Mesodermal cell (in vitro differentiated cells): ENCODE measurements around the gene EGFL7.

ENCODE experiments used
- H3K27ac ChIP-seq: 2 replicates; pipeline ENCODE4 v1.7.0; 2013; ENCODE audit warnings: mild to moderate bottlenecking, low read depth, low read length, moderate library complexity; ENCODE audit not compliant: severe bottlenecking
- H3K36me3 ChIP-seq: 2 replicates; pipeline ENCODE4 v1.7.1; 2013; ENCODE audit warnings: mild to moderate bottlenecking, low read length, moderate library complexity; ENCODE audit not compliant: control insufficient read depth, insufficient read depth
- H3K4me1 ChIP-seq: one replicate; pipeline ENCODE4 v1.7.1; 2013; ENCODE audit warnings: mild to moderate bottlenecking, low read length; ENCODE audit not compliant: insufficient read depth, control insufficient read depth, poor library complexity, severe bottlenecking
- H3K4me3 ChIP-seq: 2 replicates; pipeline ENCODE4 v1.7.0; 2013; ENCODE audit warnings: low read length, control low read depth, mild to moderate bottlenecking; ENCODE audit not compliant: insufficient read depth, poor library complexity, severe bottlenecking; ENCODE audit errors: extremely low read depth
- H3K9me3 ChIP-seq: 2 replicates; pipeline ENCODE4 v1.7.1; 2013; ENCODE audit warnings: mild to moderate bottlenecking, low read length, moderate library complexity; ENCODE audit not compliant: control insufficient read depth
- WGBS, 2 experiments: methylation state at CpG; one replicate each; pipeline ENCODE4 v1.1.5; 2013; ENCODE audit warnings: missing lambda C conversion rate in 2 of 2; ENCODE audit not compliant: insufficient coverage in 2 of 2; 5-methylcytosine and 5-hydroxymethylcytosine counted together

The EGFL7 gene

DNA sequence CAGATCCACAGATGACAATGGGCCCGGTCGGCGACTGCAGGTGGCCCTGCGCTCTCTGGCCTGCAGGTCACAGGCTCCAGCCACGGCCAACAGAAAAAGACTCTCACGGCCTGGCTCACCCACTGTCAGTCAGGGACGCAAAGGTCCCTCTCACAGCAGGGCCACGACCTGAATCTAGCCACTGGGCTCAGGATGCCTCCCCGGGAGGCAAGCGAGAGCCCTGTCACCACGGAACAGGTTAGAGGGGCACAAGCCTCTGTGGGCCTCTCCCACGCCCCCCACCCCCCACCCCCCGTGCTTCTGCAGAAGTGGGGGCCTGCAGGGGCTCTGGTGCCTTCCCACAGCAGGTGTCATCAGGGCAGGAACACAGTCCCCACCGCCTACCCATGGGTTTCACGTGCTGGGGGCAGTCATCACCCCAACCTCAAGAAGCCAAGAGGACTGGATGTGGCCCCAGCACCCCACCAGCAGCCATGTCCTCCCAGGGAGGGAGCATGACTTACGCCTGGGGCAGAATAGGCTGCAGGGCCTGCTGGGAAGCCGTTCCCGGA lies 17.3 kb upstream of the EGFL7 start:
- Histone ChIP-seq H3K4me1 (peaks cover 20% of the 10 kb centered on the region), H3K27ac (peak overlapping the region; percentile 67), H3K36me3 (no peaks in the 10 kb centered on the region), H3K4me3 (no peak overlapping the region), H3K9me3 (no peaks in the 10 kb centered on the region)
- 94% methylated on average over 15 to 16 of the region's 18 CpGs for WGBS, 2 experiments

DNA sequence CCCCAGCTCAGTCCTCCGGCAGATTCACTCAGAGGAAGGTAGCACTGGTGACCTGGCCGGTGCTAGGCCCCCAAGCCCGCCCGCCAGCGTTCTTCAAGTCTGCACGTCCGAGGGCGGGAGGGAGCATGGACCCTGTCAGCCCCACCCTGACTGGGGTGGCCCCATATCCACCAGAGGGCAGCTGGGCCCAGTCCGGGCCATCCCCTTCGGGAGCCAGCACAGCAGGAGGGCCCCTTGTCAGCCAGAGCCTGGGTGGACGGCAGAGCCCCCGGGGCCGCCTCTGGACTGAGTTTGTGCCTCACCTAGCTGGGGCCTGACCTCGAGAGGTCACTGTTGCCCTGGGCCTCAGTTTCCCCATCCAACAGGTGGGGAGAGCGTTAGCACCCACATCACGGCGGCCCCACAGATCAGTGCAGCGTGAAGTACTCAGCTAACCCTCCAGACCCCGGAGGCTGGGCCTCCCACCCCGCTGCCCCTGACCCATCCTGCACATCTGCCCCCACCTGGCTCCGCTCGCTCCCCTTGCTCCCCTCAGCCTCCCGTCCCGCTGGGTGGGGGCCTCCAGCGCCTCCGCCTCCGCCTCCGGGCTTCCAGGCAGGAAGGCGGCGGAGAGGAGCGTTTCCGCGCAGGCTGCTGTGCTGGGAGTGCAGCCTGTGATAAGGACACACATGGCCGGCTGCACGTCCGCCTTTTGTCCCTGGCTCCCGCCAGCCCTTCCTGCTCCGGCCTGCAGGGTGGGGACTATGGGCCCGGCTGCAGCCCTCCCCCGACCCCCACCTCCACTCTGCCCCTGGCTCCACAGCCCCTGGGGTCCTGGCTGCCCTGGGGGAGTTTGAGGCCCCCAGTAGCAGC lies 16.6 kb upstream of the EGFL7 start:
- no peaks in the 10 kb centered on the region for H3K36me3 ChIP-seq
- peaks cover 20% of the 10 kb centered on the region for H3K4me1 ChIP-seq
- no peak overlapping the region for H3K4me3 ChIP-seq
- no peaks in the 10 kb centered on the region for H3K9me3 ChIP-seq
- WGBS, 2 experiments: 84 to 86% methylated on average over 30 to 39 of the region's 40 CpGs
- H3K27ac ChIP-seq: peak overlapping the region; percentile 49

- H3K4me3 ChIP-seq: no peak overlapping the region
- 87 to 89% methylated on average over 22 to 25 of the region's 29 CpGs for WGBS, 2 experiments
- peak overlapping the region; percentile 49 for H3K27ac ChIP-seq
- H3K36me3 ChIP-seq: no peaks in the 10 kb centered on the region
- H3K4me1 ChIP-seq: peaks cover 20% of the 10 kb centered on the region
- H3K9me3 ChIP-seq: no peaks in the 10 kb centered on the region
Measured at GRCh38 chr9:136646827-136647711, 15.6 kb upstream of the EGFL7 start.

- no peak overlapping the region for H3K4me3 ChIP-seq
- 90 to 93% methylated on average over 15 of the region's 16 CpGs for WGBS, 2 experiments
- H3K36me3 ChIP-seq: no peaks in the 10 kb centered on the region
- no peak overlapping the region for H3K27ac ChIP-seq
- no peaks in the 10 kb centered on the region for H3K9me3 ChIP-seq
- H3K4me1 ChIP-seq: peaks cover 25% of the 10 kb centered on the region
Measured at GRCh38 chr9:136648751-136649150, 14.0 kb upstream of the EGFL7 start.

GRCh38 chr9:136650021-136650420 lies 12.7 kb upstream of the EGFL7 start:
- Histone ChIP-seq H3K36me3 (no peaks in the 10 kb centered on the region), H3K27ac (no peak overlapping the region), H3K4me3 (no peak overlapping the region), H3K9me3 (no peaks in the 10 kb centered on the region), H3K4me1 (peaks cover 20% of the 10 kb centered on the region)
- 91 to 93% methylated on average over 5 to 6 of the region's 8 CpGs for WGBS, 2 experiments

GRCh38 chr9:136650648-136651047 lies 12.1 kb upstream of the EGFL7 start:
- no peak overlapping the region for H3K4me3 ChIP-seq
- no peak overlapping the region for H3K27ac ChIP-seq
- H3K36me3 ChIP-seq: no peaks in the 10 kb centered on the region
- 97% methylated on average over 6 to 9 of the region's 10 CpGs for WGBS, 2 experiments
- no peaks in the 10 kb centered on the region for H3K9me3 ChIP-seq
- peaks cover 19% of the 10 kb centered on the region for H3K4me1 ChIP-seq

DNA sequence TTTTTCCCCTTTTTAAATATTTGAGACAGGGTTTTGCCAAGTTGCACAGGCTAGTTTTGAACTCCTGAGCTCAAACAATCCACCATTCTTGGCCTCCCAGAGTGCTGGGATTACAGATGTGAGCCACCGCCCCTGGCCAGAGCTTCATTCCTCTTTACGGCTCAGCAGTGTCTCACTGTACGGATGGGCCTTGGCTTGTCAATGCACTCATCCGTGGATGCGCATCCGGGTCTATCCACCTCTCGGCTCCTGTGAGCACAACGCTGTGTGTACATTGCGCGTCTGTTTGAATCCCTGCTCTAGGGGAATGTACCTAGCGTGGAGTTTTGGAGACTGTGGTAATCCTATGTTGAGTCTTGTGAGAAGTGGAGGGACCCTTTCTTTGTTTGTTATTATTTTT lies 10.9 kb upstream of the EGFL7 start:
- no peaks in the 10 kb centered on the region for H3K36me3 ChIP-seq

DNA sequence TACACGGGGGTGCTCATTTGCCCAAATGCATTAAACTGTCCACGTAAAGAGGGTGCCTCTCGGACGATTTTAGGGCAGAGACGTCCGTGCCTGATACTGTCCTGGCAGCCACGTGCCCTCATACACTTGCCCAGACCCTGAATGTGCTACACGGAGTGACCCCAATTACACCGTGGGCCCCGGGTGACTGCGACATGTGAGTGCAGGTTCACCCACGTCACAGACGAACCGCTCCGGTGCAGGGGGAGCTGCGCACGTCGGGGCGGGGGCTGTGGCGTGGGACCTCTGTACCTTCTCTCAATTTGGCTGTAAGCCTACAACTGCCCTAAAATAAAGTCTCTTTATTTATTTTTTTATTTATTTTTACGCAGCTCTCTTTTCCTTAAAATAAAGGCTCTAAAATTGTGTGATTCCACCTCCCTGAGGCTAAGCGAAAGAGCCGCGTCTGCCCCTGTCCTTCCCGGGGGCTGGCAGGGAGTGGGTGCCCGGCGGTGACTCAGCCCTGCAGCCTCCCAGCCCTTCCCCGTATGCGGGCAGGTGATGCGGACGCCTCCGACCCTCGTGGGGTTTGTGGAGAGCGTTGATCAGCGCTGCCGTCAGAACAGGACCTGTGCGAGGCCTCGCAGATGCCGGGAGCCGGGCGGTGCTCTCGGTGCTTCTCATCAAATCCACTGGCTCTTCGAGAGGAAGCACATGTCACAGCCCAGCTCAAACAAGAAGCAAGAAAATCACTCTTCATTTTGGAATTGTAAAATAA lies 9.2 kb upstream of the EGFL7 start:
- Histone ChIP-seq H3K4me3 (no peak overlapping the region), H3K4me1 (peaks cover 21% of the 10 kb centered on the region), H3K36me3 (no peaks in the 10 kb centered on the region), H3K9me3 (no peaks in the 10 kb centered on the region), H3K27ac (no peak overlapping the region)
- 86 to 93% methylated on average over 36 to 40 of the region's 43 CpGs for WGBS, 2 experiments

More for the DNA sequence above, 10.9 kb upstream of the EGFL7 start:
- no peaks in the 10 kb centered on the region for H3K9me3 ChIP-seq
- 93 to 100% methylated on average over 11 of the region's 11 CpGs for WGBS, 2 experiments
- no peak overlapping the region for H3K27ac ChIP-seq
- H3K4me1 ChIP-seq: peaks cover 21% of the 10 kb centered on the region
- no peak overlapping the region for H3K4me3 ChIP-seq

- H3K9me3 ChIP-seq: no peaks in the 10 kb centered on the region
- no peaks in the 10 kb centered on the region for H3K36me3 ChIP-seq
- 95 to 96% methylated on average over 12 to 13 of the region's 15 CpGs for WGBS, 2 experiments
- H3K4me3 ChIP-seq: no peak overlapping the region
- H3K4me1 ChIP-seq: peaks cover 21% of the 10 kb centered on the region
- peak overlapping the region; percentile 73 for H3K27ac ChIP-seq
Measured at GRCh38 chr9:136654820-136655535, 7.7 kb upstream of the EGFL7 start.
